Medulla oblongata (tissue), 1 donor: ENCODE results near the gene OR5D18.
"Not testable (repeated sequence)": the region's sequence is repeated elsewhere in the genome, so short reads cannot be mapped to it uniquely, and the experiment has no call there.

Source experiments
- DNase-seq: peaks from one replicate; pipeline ENCODE4 v3.0.0-alpha.2; 2015; ENCODE audit errors: extremely low spot score

Gene OR5D18

DNA sequence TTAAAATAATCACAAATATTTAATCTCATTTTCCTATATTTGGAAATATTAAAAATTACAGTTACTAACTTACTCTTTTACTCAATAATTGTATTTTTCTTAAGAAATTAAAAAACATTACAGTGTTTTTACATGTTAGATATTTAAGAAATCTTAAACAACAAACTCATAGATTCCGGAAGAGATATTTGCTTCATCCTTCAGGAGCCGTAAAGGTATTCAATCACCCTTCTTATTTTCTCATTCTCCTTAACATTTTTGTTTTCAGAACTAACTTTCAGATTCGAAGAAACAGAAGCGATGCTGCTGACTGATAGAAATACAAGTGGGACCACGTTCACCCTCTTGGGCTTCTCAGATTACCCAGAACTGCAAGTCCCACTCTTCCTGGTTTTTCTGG is at the start of gene OR5D18:
Gene OR5D18, plus strand, starts transcription at position 301 of the 400 bp plus-strand sequence. Its CDS starts 0 bp downstream, at position 301.
- no peak for DNase-seq

DNA sequence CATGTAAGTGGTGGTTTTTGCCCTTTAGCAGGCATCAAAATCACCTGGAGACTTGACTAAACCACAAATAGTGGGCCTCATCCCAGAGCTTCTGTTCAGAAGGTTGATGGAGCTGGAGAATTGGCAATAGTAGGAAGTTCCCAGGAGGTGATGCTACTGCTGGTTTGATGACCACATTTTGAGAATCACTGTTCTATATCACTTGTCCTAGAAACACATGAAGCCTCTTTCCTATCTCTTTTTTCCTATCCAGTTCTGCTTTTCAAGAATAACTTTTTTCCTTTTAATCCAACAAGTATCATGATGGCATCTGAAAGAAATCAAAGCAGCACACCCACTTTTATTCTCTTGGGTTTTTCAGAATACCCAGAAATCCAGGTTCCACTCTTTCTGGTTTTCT is 46.3 kb upstream of the OR5D18 start, which contains the start of gene OR5D13:
Gene OR5D13, plus strand, starts transcription at position 301 of the 400 bp plus-strand sequence. Its CDS starts 0 bp downstream, at position 301.
- no peak for DNase-seq

DNA sequence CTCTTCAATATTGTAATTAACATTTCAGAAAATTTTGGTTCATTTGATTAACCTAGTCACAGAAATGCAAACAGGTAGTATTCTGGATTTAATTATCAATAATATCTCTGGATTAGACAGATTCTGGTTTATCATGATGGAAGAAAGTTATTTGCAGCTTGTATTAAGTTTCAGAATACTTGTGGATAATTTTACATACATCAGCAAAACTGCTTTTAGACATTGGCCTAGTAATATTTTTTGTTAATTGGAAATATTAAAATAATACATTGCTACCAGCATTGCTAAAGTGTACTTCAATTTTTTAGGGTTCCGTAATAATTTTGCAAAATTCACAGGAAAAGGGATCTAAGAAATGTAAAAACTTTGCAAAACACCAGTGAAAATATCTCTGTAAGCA is 27.8 kb upstream of the OR5D18 start:
- no peak for DNase-seq

DNA sequence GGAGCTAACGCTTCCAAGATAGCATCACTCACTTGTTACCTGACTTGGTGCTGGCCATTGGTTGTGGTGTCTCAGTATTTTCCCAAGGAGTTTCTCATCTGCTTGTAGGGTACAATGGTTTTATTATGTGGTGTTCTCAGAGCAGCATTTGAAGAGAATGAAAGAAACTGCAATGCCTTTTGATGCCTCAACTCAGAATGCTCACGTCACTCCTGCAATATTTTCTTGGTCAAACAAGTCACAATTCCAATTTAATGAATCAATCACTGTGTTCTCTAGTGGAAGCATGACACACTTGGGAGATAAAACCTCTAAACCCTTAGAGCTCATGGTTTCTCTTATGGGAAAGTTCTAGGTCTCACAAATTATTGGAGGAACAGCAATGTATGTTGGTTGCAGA is 26.1 kb upstream of the OR5D18 start:
- DNase-seq, result no peak

DNA sequence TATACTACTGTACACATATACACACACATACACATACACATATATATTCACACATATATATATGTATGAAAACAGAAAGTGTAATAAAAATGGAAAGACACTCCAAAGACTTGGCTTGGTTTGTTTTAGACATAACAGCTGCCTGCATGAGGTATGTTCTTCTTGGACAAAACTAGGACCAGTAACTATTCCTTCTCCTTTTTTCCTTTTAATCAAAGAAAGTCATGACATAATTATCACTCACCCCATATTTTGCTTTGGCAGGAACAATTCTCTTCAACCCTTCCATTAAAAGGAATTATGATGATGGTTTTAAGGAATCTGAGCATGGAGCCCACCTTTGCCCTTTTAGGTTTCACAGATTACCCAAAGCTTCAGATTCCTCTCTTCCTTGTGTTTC is 24.2 kb upstream of the OR5D18 start, which contains the start of gene OR5D14:
Gene OR5D14, plus strand, starts transcription at position 301 of the 400 bp plus-strand sequence. Its CDS starts 0 bp downstream, at position 301.
- DNase-seq, result no peak

DNA sequence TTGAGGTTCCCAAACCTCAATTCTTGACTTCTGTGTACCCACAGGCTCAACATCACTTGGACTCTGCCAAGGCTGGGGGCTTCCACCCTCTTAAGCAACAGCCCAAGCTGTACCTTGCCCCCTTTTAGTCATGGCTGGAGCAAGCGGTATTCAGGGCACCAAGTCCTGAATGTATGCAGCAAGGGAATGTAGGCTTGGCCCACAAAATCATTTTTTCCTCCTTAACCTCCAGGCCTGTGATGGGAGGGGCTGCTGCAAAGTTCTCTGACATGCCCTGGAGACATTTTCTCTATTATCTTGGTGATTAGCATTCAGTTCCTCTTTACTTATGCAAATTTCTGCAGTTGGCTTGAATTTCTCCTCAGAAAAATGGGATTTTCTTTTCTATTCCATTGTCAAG is 13.2 kb upstream of the OR5D18 start:
- no peak for DNase-seq

DNA sequence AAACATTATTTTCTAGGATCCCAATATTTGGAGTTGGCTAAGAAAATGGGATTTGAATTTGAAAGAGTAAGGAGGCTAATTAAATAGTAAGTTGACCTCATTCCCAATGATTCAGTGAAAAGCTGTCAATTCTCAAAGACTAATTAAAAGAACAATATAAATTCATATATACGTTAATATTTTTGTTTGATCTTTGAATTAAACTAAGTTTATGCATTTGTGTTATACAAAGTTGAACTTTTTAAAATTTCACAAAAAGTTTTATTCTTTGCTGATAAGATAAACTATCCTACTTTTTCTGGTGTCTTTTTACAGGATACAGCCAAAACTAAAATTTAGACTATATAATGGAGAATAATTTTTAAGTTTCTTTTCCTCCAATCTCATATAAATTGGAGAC is 8.4 kb upstream of the OR5D18 start, which contains the start of gene OR5L1:
Gene OR5L1, plus strand, starts transcription at position 301 of the 400 bp plus-strand sequence. CDS start 100 bp downstream, outside the sequence.
- no peak for DNase-seq

DNA sequence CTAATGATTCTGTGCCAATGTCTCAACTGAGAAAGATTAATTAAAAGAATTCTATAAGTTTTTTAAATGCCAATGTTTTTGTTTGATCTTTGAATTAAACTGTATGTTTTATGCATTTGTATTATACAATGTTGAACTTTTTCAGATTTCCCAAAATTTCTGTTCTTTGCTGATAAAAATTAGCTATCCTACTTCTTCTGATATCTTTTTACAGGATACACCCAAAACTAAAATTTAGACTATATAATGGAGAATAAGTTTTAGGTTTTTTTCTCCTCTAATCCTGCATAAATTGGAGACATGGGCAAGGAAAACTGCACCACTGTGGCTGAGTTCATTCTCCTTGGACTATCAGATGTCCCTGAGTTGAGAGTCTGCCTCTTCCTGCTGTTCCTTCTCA is 7.5 kb downstream of the OR5D18 start, which contains the start of gene OR5L2:
Gene OR5L2, plus strand, starts transcription at position 301 of the 400 bp plus-strand sequence. Its CDS starts 0 bp downstream, at position 301.
- DNase-seq, result no peak

DNA sequence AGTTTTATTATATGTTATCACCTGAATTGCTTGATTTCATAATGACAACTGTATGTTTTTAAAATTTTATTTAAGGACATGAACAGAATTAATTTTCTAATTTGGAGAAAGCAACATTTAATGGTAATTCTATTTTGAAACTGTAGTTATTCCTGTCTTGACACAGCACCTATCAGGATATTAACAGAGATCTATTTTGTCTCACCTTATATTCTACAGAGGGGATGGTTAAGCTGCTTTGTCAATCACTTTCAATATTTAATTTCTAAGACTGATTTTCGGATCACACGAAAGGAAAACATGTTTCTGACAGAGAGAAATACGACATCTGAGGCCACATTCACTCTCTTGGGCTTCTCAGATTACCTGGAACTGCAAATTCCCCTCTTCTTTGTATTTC is 19.0 kb downstream of the OR5D18 start, which contains the start of gene OR5D16:
Gene OR5D16, plus strand, starts transcription at position 301 of the 400 bp plus-strand sequence. Its CDS starts 0 bp downstream, at position 301.
- DNase-seq, result no peak

DNA sequence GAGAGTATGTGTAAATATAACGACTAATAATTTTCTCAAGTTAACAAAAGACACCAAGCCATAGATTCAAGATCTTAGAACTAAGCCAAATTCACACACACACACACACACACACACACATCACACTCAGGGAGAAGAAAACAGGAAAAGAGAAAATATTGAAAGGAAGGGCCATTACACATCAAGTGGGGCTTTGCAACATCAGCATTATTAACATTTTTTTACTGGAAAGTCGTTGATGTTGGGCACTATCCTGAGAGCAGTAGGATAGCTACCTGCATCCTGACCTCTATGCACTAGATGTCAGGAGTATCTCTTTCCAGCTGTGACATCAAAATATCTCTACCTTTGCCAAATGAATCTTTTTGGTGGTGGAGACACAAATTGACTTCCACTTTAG is 28.0 kb downstream of the OR5D18 start:
- DNase-seq, result no peak

DNA sequence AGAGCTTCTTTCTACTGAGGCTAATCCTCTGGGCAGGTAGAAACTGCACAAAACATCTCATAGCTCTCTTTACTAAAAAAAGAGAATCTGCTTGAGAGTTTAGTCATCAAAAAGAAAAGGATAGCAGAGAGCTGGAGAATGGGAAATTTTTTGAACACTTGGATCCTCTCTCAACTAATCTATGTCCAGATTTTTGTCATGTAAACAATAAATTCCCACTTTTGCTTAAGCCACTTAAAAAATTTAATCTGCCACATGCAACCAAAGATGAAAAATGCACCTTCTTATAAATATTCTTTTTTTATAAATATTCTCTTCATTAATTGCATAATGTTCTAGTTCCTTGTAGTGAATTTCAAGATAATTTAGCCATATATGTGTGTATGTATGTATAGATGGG is 29.6 kb downstream of the OR5D18 start:
- DNase-seq, result no peak

DNA sequence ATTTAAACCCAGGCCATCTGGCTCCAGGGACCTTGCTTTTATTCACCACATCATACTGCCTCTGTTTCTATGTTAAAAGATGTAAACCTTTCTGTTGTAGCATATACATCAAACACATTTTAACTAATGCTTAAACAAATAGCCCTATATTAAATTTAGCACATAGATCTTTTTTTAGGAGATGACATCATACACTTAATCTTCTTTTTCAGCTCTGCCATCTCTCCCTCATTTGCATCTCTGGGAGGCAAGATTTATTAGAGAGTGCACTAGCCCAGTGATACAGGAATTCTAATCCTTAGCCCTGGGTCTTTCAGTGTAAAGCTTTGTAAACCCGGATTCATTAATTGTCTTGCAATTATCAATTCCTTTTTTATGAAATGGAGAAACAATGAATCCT is 32.7 kb downstream of the OR5D18 start:
- DNase-seq, result no peak

DNA sequence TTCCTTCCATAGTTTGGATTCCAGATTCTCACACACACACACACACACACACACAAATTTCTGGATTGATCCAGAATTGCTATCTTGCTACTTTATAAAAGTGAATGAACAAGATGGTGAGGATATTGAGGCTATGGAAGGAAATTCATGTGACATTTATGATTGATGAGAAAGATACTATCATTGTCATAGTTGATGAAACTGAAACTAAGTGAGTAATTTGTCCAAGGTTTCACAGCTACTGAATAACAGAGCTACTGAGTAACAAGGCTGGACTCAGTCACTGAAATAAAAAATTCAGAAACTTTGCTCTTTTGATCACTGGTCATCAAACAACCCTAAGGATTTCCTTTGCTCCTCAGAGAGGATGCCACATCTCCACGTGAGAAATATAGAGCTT is 35.3 kb downstream of the OR5D18 start:
- DNase-seq, result no peak

DNA sequence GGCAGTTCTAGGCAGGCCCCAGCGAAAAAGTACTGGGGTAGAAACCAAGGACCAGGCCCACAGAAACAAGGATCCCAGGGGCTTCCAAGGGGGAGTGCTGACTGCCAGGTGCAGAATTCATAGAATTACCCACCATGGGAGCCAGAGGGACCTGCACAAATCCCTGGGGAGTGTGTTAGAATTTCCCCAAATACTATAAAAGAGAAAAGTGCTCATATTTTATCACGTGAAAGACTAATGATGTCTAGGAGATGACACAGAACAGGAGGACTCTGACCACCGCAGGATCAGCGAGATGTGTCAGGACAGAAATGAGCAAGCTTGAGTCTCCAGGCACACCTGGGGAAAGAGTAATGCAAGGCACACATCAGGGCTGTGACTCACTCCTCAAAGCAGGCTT is 47.9 kb downstream of the OR5D18 start:
- not testable (repeated sequence) for DNase-seq
